EH (cell line): ENCODE data around the gene PHF2.
A peak's percentile ranks its signal among the peaks of the same experiment; 100 is the strongest.

Experiments used
- DNase-seq: peaks from one replicate; pipeline ENCODE4 v3.0.0-alpha.2; 2015; ENCODE audit warnings: low read depth

Gene PHF2

GRCh38 chr9:93587284-93587650, 10.9 kb downstream of the PHF2 start:
- no peak for DNase-seq

GRCh38 chr9:93587651-93588347, 11.4 kb downstream of the PHF2 start:
- no peak for DNase-seq

GRCh38 chr9:93588641-93589609, 12.5 kb downstream of the PHF2 start:
- peak; percentile 61 for DNase-seq

GRCh38 chr9:93589688-93590087, 13.3 kb downstream of the PHF2 start:
- peak; percentile 67 for DNase-seq

- DNase-seq = no peak
These were observed 14.3 kb downstream of the PHF2 start for GRCh38 chr9:93590609-93591234.

GRCh38 chr9:93591301-93592007, 15.1 kb downstream of the PHF2 start:
- DNase-seq = no peak

GRCh38 chr9:93592008-93592642, 15.7 kb downstream of the PHF2 start:
- peak; percentile 32 for DNase-seq

- DNase-seq = no peak
These were observed 16.2 kb downstream of the PHF2 start for GRCh38 chr9:93592643-93593021.

GRCh38 chr9:93593144-93593658, 16.8 kb downstream of the PHF2 start:
- peak; percentile 25 for DNase-seq

- peak; percentile 12 for DNase-seq
These were observed 17.8 kb downstream of the PHF2 start for GRCh38 chr9:93594041-93594756.

GRCh38 chr9:93595461-93595860, 19.1 kb downstream of the PHF2 start:
- DNase-seq = no peak

GRCh38 chr9:93595861-93596365, 19.5 kb downstream of the PHF2 start:
- DNase-seq = no peak

- no peak for DNase-seq
These were observed 20.0 kb downstream of the PHF2 start for GRCh38 chr9:93596399-93596798.

GRCh38 chr9:93597142-93597706, 20.8 kb downstream of the PHF2 start:
- no peak for DNase-seq

- no peak for DNase-seq
These were observed 21.7 kb downstream of the PHF2 start for GRCh38 chr9:93597871-93598646.

GRCh38 chr9:93598647-93599241, 22.4 kb downstream of the PHF2 start:
- DNase-seq = peak; percentile 55

GRCh38 chr9:93599571-93600403, 23.4 kb downstream of the PHF2 start:
- DNase-seq = no peak

- no peak for DNase-seq
These were observed 24.1 kb downstream of the PHF2 start for GRCh38 chr9:93600504-93600903.
